ENCODE data around the gene EXOC3L2. TPM values are rescaled to one million over a fixed set of nuclear protein-coding genes. Genes with fewer than 3 reads are reported as not detected.
A peak's percentile ranks its signal among the peaks of the same experiment; 100 is the strongest.

EXOC3L2 gene
- total RNA-seq, 1 donor from 2014 or later, result 0.12 TPM

GRCh38 chr19:45250832-45251451, 5.7 kb upstream of the EXOC3L2 start, which contains the start of gene MARK4:
MARK4 (plus strand) TSS chr19:45251271; CDS start chr19:45251589, 318 bp downstream.
- peak within 1 kb of the TSS; percentile 92 for H3K4me3 ChIP-seq (ENCODE audit: low read depth, low read length)
- no peak for DNase-seq (ENCODE audit: low read depth)
- TF ChIP-seq CTCF (conservative IDR thresholded peaks at IDR 0.05; ENCODE audit: low read depth, low read length), result no peak

- no peak for TF ChIP-seq CTCF (conservative IDR thresholded peaks at IDR 0.05; ENCODE audit: low read depth, low read length)
- no peak for DNase-seq (ENCODE audit: low read depth)
- peak overlapping the region; percentile 69 for H3K4me3 ChIP-seq (ENCODE audit: low read depth, low read length)
These were observed 5.1 kb upstream of the EXOC3L2 start for GRCh38 chr19:45250216-45250831.

GRCh38 chr19:45249261-45250033, 4.2 kb upstream of the EXOC3L2 start:
- TF ChIP-seq CTCF (conservative IDR thresholded peaks at IDR 0.05; ENCODE audit: low read depth, low read length), result no peak
- DNase-seq (ENCODE audit: low read depth), result no peak

GRCh38 chr19:45247136-45247535, 1.9 kb upstream of the EXOC3L2 start:
- DNase-seq (ENCODE audit: low read depth), result no peak
- TF ChIP-seq CTCF (conservative IDR thresholded peaks at IDR 0.05; ENCODE audit: low read depth, low read length), result no peak
- no peak overlapping the region for H3K4me3 ChIP-seq (ENCODE audit: low read depth, low read length)

More at GRCh38 chr19:45249261-45250033, 4.2 kb upstream of the EXOC3L2 start:
- H3K4me3 ChIP-seq (ENCODE audit: low read depth, low read length), result no peak overlapping the region

- no peak overlapping the region for H3K4me3 ChIP-seq (ENCODE audit: low read depth, low read length)
- no peak for DNase-seq (ENCODE audit: low read depth)
- TF ChIP-seq CTCF (conservative IDR thresholded peaks at IDR 0.05; ENCODE audit: low read depth, low read length), result no peak
These were observed 619 bp upstream of the EXOC3L2 start for GRCh38 chr19:45245826-45246225.

- no peak overlapping the region for H3K4me3 ChIP-seq (ENCODE audit: low read depth, low read length)
- no peak for DNase-seq (ENCODE audit: low read depth)
- TF ChIP-seq CTCF (conservative IDR thresholded peaks at IDR 0.05; ENCODE audit: low read depth, low read length), result no peak
These were observed 943 bp downstream of the EXOC3L2 start for GRCh38 chr19:45244133-45244794.
